ENCODE measurements around the gene KCNJ9. TPM values are rescaled to one million over a fixed set of nuclear protein-coding genes. Genes with fewer than 3 reads are reported as not detected.
A peak's percentile ranks its signal among the peaks of the same experiment; 100 is the strongest.

KCNJ9 gene
- total RNA-seq, result under 1 TPM in 1 of 3 donors, not detected in 2; 0.47 TPM
- long read RNA-seq, donor 1, result 0 reads
- long read RNA-seq, donor 2, result 0 reads

DNA sequence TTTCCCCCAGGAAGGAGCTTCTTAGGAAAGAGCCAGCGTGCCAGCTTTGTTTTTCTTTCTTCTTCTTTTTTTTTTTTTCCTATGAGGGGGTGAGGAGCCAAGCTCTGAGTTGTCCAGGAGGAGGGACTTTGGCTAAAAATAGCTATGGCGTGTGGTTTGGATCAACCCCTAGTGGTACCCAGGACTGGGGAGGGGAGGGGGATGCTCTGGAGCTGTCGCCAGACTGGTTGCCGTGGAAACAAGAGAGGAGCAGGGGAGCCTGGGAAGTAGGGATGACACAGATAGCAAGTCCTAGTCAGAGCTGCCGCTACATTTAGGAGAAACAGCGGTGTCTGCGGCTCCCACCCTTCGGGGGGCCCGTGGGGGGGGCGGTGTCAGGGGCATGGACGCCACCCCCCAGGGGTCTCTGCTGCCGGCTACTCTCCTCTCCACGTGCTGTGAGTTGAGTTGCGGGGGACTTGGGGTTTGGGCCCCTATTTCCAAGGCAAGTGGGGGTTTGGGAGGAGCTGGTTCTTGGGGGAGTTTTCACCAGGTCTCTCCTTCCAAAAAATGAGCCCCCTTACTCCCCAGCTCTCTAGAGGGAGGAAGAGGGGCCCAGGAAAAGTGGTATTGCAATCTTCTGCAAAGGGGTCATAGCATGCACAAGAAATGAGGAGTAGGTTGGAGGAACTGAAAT lies at the start of gene KCNJ9:
KCNJ9 (plus strand) TSS at position 278 of the 676 bp plus-strand sequence. CDS start 2,493 bp downstream, outside the sequence.
- DNase-seq (no peak), ATAC-seq (no peak)
- intact Hi-C loops (cut with DNase I, micrococcal nuclease), result no loop called here
- TF ChIP-seq, protein P1, sequence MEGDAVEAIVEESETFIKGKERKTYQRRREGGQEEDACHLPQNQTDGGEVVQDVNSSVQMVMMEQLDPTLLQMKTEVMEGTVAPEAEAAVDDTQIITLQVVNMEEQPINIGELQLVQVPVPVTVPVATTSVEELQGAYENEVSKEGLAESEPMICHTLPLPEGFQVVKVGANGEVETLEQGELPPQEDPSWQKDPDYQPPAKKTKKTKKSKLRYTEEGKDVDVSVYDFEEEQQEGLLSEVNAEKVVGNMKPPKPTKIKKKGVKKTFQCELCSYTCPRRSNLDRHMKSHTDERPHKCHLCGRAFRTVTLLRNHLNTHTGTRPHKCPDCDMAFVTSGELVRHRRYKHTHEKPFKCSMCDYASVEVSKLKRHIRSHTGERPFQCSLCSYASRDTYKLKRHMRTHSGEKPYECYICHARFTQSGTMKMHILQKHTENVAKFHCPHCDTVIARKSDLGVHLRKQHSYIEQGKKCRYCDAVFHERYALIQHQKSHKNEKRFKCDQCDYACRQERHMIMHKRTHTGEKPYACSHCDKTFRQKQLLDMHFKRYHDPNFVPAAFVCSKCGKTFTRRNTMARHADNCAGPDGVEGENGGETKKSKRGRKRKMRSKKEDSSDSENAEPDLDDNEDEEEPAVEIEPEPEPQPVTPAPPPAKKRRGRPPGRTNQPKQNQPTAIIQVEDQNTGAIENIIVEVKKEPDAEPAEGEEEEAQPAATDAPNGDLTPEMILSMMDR (IDR thresholded peaks at IDR 0.05), result no peak
- Histone ChIP-seq H3K9me3 (no peaks in the 10 kb centered on the region), H3K4me3 (no peak within 1 kb of the TSS), H3K36me3 (ENCODE audit: low read depth) (no peaks in the 10 kb centered on the region), H3K4me1 (ENCODE audit: low read depth) (peaks cover 4% of the 10 kb centered on the region)

DNA sequence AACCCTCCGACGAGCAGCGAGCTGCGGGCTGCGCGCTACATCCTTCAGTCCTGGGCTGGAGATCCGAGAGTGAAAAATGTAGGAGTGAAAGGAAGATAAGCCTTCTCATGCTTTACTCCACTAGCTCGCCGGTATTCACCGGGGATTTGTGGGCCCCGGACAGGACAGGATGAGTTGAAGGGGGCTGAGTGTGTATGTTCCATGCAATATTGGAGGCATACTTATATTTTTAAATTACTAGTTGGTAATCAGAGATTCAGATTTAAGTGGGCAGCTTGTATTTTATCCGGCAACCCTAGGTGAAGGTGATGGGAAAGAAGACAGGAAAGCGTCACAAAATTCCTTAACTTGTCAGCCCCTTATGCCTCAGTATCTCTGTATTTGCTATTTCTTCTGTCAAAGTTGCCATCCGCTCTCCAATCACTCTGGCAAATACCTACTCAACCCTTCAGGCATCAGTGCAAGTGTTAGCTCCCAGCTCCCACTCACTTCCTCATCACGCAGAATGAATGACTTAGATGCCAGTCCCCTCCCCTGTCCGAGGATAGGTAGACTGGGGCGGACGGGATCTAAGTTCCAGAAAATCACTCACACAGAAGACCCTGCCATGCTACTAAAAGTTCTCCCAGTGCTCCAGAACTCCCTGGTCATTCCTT lies 49.0 kb upstream of the KCNJ9 start:
- no peaks in the 10 kb centered on the region for H3K36me3 ChIP-seq (ENCODE audit: low read depth)
- H3K9me3 ChIP-seq, result no peaks in the 10 kb centered on the region
- H3K4me3 ChIP-seq, result peak overlapping the region; percentile 72
- intact Hi-C loops (cut with DNase I, micrococcal nuclease), result no loop called here
- DNase-seq (peak in 1 of 3 donors; percentile 19), ATAC-seq (peak; percentile 47)
- TF ChIP-seq, protein P1 (IDR thresholded peaks at IDR 0.05), result no peak
- H3K4me1 ChIP-seq (ENCODE audit: low read depth), result peaks cover 16% of the 10 kb centered on the region

DNA sequence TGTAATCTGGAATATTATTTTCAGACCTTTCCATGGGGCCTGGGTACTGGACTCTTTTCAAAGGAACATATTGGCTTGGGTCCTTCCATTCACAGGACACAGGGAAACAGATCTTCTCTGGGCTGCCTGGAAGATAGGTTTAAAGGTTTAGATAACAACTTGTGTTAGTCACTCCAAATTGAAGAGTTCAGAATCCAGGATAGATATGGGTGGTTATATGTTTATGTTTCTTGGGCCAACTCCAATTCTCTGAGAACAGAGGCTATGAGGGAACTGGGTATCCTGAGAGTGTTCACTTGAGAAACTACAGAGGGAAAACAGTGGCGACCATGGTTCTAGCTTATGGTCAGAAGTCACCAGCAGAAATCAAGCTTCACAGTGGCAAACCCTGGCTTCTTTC lies 40.9 kb upstream of the KCNJ9 start:
- Histone ChIP-seq H3K9me3 (no peaks in the 10 kb centered on the region), H3K4me1 (ENCODE audit: low read depth) (no peaks in the 10 kb centered on the region), H3K4me3 (no peak overlapping the region), H3K36me3 (ENCODE audit: low read depth) (no peaks in the 10 kb centered on the region)
- intact Hi-C loops (cut with DNase I, micrococcal nuclease), result no loop called here
- TF ChIP-seq, protein P1 (IDR thresholded peaks at IDR 0.05), result no peak
- ATAC-seq (no peak), DNase-seq (no peak)

DNA sequence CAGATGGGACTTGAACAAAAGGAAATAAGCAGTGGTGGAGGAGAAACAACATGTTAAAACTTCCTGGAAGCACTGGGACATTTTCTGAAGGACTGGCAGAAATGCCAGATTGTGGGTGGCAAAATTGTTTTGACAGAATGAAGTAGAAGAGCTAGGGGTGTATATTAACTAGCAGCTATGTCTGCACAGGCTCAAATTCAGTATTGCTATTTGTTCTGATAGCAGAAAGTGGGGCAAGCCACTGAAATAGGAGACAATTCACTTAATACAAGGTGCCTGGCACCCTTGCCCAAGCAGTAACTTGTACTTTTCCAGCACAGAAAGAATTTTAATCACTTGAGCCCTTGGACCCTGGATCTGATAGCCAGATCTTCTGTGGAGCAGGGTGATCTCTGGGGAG lies 37.8 kb upstream of the KCNJ9 start:
- DNase-seq (no peak), ATAC-seq (no peak)
- no peak overlapping the region for H3K4me3 ChIP-seq
- no peaks in the 10 kb centered on the region for H3K36me3 ChIP-seq (ENCODE audit: low read depth)
- TF ChIP-seq, protein P1 (IDR thresholded peaks at IDR 0.05), result no peak
- H3K4me1 ChIP-seq (ENCODE audit: low read depth), result peaks cover 5% of the 10 kb centered on the region
- H3K9me3 ChIP-seq, result no peaks in the 10 kb centered on the region
- intact Hi-C loops (cut with DNase I, micrococcal nuclease), result no loop called here

DNA sequence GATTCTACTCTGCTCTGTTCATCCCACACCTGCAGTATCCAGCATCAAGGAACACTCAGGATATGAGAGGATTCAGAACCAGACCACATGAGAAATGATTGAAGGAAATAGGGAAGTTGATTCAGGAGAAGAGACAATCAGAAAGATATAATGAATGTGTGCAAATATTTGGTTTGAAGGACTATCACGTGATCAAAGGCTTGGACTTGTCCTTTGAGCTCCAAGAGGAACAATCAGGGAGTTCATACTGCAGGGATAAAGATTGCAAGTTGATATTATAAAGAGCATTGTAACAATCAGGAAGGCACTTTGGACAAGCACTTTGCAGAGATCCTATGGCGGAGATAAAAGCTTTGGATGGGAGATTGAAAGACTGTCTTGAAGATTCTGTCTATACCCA lies 35.7 kb upstream of the KCNJ9 start:
- Histone ChIP-seq H3K9me3 (no peaks in the 10 kb centered on the region), H3K36me3 (ENCODE audit: low read depth) (no peaks in the 10 kb centered on the region), H3K4me3 (no peak overlapping the region), H3K4me1 (ENCODE audit: low read depth) (peaks cover 5% of the 10 kb centered on the region)
- TF ChIP-seq, protein P1 (IDR thresholded peaks at IDR 0.05), result no peak
- intact Hi-C loops (cut with DNase I, micrococcal nuclease), result no loop called here
- no peak for DNase-seq
- no peak for ATAC-seq

Measured in mucosa of descending colon (tissue), 3 donors.